NT2/D1 (cell line): ENCODE measurements around the gene ATP8B3.

ENCODE experiments used
- SUZ12 ChIP-seq: IDR thresholded peaks from 2 replicates; pipeline ENCODE4 v1.6.1; 2011; ENCODE audit not compliant: insufficient read length, insufficient read depth; ENCODE audit errors: extremely low read depth
- YY1 ChIP-seq: IDR thresholded peaks from 2 replicates; pipeline ENCODE4 v1.6.1; 2011; ENCODE audit not compliant: insufficient read length, insufficient read depth
- ZNF274 ChIP-seq: IDR thresholded peaks from 2 replicates; pipeline ENCODE4 v1.6.1; 2011; ENCODE audit warnings: mild to moderate bottlenecking, low read depth, low read length

GRCh38 chr19:1860821-1861598 is 48.9 kb upstream of the ATP8B3 start:
- TF ChIP-seq ZNF274 (no peak), SUZ12 (no peak), YY1 (no peak)
